GM21528 (cell line): Measurements from ENCODE around the gene CDX2.
"Not testable (repeated sequence)": the region's sequence is repeated elsewhere in the genome, so short reads cannot be mapped to it uniquely, and the experiment has no call there.

Experiments
- ATAC-seq: cut with Tn5 transposase; IDR thresholded peaks from one replicate; pipeline ENCODE4 v1.9.1; 2021; ENCODE audit warnings: mild to moderate bottlenecking, moderate library complexity; ENCODE audit not compliant: unreplicated experiment, low FRiP score

CDX2 gene

GRCh38 chr13:27969082-27969865 lies at the start of gene CDX2:
Gene CDX2 (minus strand): TSS chr13:27969315. CDS start chr13:27969006, 309 bp downstream.
- no peak for ATAC-seq

GRCh38 chr13:28014301-28014700 lies 45.2 kb upstream of the CDX2 start:
- no peak for ATAC-seq

DNA sequence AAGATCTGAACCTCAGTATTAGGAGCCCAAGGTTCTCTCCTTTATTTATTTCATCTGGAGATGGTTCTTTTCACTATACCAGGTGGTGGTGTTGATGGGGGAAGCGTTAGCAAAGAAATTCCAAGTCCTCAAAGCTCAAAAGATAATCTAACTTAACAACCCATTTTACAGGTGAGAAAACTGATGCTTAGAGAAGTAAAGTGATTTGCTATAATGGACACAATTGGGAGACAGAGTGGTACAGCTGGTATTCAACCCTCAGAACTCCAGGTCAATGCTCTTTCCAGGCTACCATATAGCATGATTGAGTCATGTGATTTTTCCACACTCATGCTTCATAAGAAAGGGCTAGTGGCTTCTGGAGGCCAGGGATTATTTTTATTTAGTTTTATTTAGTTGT lies 44.4 kb upstream of the CDX2 start:
- ATAC-seq, result no peak

GRCh38 chr13:28012896-28013295 lies 43.8 kb upstream of the CDX2 start:
- peak; percentile 89 for ATAC-seq

DNA sequence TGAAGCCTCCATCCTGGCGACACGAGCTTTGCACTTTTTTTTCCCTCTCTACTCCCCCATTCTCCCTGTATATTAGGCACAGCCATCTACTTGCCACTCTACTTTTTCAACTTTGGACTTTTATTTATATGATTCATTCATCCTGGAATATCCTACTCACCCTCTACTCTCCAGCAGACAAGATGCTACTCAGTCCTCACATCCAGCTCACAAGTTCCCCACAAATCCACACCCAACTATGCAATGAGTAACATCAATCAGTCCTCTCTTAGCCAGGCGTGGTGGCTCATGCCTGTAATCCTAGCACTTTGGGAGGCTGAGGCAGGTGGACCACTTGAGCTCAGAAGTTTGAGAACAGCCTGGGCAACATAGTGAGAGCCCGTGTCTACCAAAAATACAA lies 43.3 kb upstream of the CDX2 start:
- ATAC-seq, result peak; percentile 14

GRCh38 chr13:28010046-28010445 lies 40.9 kb upstream of the CDX2 start:
- no peak for ATAC-seq

DNA sequence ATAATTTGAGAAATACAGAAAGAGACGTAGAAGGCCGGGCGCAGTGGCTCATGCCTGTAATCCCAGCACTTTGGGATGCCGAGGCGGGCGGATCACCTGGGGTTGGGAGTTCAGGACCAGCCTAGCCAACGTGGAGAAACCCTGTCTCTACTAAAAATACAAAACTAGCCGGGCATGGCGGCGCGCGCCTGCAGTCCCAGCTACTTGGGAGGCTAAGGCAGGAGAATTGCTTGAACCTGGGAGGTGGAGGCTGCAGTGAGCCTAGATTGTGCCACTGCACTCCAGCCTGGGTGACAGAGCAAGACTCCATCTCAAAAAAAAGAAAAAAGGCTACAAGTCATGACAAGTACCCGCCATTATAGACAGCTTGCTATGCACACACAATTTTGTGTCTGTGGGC lies 35.9 kb upstream of the CDX2 start:
- ATAC-seq, result not testable (repeated sequence)

DNA sequence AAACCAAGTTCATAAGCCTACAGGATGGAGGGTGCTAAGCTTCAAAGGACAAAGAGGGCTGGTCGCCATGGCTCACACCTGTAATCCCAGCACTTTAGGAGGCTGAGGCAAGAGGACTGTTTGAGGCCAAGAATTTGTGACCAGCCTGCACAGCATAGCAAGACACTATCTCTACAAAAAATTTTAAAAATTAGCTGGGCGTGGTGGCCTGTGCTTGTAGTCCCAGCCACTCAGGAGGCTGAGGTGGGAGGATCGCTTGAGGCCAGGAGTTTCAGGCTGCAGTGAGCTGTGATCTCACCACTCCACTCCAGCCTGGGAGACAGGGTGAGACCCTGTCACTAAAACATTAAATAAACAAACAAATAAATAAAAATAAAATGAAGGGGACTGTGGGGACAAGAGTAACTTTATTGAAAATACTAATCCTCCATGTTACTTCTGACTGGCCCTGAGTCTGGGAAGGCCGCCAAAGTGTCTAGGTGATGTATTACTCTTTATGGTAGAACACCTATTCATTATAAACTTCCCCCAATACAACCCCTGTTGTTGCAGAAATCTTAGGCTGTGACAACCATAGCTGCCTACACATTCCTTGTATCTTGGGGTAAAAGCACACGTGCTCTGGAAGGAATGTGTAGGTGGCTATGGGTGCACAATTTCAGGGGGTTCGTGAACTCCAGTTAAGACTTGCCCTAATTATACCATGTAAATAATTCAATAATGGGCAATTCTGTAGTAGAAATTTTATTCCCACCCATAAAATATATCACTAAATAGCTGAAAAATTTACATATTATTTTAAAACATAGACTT lies 34.0 kb upstream of the CDX2 start:
- no peak for ATAC-seq

GRCh38 chr13:28001837-28002473 lies 32.8 kb upstream of the CDX2 start:
- no peak for ATAC-seq

GRCh38 chr13:28001049-28001448 lies 31.9 kb upstream of the CDX2 start:
- ATAC-seq, result no peak

DNA sequence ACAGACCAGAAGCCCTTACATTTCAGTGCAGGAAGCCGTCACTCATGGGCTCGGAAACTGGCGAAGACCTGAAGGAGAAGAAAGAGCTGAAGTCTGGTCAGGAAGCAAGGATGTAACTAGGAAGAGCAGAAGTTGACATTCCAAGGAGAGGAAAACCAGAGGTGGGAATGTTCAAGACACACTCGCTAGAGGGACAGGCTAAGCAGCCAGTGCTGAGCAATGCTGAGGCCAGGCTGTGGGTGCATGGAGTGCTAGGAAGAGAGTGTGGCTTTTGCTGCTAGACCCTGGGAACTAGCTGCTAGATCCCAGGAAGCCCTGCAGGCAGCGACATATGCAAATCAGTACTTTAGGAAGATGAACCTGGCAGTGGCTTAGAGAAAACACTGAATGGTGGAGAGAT lies 31.5 kb upstream of the CDX2 start:
- ATAC-seq, result no peak

DNA sequence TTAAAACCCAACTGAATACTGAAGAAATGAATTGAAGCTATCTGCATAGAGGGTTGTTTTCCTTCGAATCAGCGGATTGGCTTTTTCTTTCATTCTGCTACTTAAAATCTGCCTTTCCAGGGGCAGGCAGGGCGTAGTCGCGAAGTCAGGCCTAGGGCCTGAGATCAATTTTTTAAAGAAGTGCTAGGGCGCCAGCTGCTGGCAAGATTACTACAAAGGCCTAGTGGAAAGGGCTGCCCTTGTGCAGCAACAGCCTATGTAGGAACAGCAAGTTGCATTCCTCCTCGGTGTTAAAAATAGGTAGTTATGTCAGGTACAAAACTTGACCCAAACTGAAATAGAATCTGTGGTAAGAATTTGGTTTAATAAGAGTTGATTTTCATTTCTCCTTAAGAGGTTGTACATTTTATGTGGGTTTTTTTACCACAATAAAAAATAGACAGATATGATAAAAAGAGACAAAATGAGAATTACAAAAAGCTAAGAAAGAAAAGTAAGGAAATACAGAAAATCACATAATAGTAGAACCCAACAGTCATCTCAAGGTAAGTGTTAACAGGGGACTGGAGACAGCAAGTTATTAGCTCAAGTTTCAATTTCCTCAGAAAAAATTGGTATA lies 28.9 kb upstream of the CDX2 start:
- no peak for ATAC-seq

DNA sequence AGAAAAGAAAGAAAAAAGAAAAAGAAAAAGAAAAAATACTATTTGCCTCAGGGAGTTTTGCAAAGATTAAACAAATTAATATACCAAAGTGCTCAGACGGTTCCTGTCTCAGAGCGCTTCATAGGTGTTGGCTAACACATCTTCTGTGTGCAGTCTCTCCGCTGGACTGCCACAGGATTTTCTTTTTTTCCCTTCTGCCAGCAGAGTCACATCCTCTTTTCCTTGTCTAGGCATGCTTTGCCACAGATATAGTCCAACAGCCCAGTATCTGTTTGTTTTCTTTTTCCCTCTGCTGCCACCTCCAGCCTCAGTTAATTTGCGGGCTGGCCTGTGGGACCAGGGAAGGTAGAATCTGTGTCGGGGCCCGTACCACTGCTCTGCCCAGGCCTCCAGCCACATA lies 22.8 kb upstream of the CDX2 start:
- no peak for ATAC-seq

GRCh38 chr13:27988520-27988919 lies 19.4 kb upstream of the CDX2 start, which contains the start of gene URAD:
Gene URAD (minus strand): TSS chr13:27988693. CDS start chr13:27988637, 56 bp downstream.
- ATAC-seq, result no peak

DNA sequence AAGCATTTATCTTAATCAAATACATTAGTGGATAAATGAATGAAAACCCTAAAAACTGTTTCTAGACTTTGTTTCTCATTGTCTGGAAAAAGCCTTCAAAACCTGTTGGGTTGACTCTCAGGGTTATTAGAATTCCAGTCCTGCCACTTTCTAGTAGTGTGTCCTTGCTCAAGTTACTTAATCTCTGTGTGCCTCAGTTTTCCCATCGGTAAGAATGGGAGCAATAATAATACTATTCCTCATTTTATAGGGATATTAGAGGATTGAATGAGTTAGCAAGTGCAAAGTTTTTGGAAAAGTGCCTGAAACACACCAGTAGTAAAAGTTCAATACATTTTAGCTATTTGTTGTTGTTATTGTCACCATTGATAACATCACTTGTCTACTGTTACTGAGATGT lies 16.5 kb upstream of the CDX2 start:
- ATAC-seq, result no peak

DNA sequence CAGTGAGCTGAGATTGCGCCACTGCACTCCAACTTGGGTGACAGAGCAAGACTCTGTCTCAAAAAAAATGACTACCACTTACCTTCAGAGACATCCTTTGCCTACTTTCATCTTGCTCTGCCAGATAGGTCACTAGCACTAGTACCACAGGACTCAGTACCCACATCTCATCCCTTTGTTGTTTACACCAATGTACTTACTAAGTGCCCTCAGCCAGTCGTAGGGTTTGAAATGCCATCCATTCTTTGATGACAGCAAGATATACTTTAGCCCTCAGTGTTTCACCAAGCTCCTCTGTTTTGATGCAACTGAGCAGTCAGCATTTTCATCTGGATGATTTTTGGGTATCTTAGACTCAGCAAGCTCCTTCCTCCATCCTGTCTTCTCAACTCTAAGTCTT lies 13.2 kb upstream of the CDX2 start:
- no peak for ATAC-seq

DNA sequence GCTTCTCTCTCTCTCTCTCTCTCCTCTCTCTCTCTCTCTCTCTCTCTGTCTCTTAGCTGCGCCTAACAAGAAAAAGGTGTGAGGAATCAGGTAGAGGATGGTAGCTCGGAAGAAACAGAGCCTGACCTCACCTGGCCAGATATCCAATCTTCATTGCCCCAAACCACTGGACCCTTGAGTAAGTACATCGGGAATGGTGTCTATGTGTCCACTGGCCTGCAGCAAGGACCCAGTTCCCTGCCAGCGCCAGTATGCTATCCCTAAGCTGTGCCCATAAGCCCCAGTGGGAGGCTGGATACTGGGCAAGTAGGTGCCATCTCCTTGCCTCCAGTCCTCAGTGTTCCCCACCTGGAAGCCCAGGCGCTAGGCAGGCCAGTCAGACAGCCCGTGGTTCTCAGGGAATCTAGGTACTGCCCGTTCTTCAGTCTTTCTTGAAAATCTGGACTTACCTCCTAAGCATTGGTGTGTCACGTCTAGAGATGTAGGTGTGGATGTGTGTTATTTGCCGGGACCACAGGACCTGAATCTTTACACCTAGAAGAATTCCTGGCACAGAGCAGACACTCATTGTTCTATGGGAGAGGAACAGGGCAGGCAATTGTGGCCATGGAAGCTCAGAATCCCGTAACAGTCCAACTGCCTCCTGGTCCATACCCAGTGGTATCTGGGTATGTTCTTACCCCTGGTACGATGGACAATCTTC lies 12.0 kb upstream of the CDX2 start:
- ATAC-seq, result no peak

- ATAC-seq, result no peak
Observed at GRCh38 chr13:27980280-27980998, 11.3 kb upstream of the CDX2 start.

DNA sequence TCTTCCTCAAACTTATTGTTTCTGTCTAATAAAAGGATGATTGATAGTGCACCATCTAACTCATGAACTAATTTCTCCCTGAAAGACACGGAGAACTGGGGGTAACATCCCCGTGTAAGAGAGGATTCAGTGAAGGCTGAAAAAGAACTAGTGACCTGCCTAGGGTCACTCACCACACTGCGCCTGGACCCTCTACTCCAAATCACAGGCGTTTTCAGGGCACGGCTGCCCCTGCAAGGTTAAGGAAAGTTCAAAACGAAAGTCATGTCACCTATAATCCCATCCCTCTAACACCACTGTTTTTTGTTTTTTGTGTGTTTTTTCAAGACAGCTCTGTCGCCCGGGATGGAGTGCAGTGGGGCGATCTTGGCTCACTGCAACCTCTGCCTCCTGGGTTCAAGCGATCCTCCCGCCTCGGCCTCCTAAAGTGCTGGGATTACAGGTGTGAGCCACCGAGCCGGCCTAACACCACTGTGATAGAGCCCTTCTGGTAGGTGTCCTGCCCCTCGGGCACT lies 10.7 kb upstream of the CDX2 start:
- ATAC-seq, result no peak
